ENCODE results near the gene PTGDS.

PTGDS gene

GRCh38 chr9:136974817-136975535, 2.3 kb upstream of the PTGDS start:
- peak in 1 of 14 donors; percentile 62 for DNase-seq

GRCh38 chr9:136975644-136976043, 1.7 kb upstream of the PTGDS start:
- DNase-seq, result peak in 12 of 14 donors; percentile 35 to 81 (median 62)

- DNase-seq, result no peak
Measured at GRCh38 chr9:136977649-136978072, 357 bp downstream of the PTGDS start.

DNA sequence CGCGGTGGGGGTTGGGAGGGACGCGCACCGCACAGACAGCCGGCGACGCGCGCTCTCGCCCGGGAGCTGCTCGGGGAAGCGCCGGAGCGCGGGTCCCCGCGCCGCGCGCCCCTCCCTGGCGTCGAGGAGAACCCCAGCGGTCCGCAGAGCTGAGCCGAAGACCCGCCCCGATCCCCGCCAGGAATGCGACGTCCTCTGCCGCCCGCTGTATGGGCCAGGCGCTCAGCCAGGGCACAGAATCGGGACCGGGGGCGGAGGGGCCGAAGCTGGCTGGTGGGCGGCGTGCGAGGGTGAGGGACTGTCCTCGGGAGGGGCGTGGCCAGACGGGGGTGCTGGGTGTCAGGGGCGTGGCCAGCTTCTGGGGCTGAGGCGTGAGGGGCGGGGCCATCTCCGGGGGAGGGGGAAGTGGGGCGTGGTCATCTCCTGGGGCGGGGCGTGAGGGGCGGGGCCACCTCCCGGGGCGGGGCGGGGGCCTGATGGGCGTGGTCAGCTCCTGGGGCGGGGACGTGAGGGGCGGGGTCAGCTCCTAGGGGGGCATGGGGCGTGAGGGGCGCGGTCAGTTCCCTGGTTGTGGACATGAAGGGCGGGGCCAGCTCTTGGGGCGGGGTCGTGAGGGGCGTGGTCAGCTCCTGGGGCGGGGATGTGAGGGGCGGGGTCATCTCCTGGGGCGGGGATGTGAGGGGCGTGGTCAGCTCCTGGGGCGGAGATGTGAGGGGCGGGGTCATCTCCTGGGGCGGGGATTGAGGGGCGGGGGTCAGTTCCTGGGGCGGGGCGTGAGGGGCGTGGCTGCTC, 965 bp downstream of the PTGDS start:
- DNase-seq, result peak; percentile 36 to 94 (median 86)

DNA sequence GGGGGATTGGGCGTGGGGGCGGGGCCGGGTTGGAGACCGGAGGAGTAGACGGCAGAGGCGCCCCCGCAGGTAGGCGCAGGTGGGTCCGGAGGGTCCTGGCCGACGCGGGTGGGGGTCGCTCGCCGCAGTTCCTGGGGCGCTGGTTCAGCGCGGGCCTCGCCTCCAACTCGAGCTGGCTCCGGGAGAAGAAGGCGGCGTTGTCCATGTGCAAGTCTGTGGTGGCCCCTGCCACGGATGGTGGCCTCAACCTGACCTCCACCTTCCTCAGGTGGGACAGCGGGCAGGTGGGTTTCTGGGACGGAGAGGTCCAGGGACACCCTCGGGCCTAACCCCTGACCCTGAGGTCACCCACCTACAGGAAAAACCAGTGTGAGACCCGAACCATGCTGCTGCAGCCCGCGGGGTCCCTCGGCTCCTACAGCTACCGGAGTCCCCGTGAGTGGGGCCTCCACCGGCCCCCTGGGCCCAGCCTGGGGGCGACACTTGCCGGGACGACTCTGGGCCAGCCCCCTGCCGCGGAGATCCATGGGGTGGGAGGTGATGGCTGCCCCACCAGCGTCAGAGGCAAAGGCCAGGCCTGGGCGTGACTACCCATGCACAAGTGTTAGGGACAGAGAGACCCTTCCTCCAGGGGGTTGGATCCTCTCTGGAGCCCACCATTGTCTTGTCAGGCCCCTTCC, 1.7 kb downstream of the PTGDS start:
- peak in 1 of 14 donors; percentile 34 for DNase-seq

GRCh38 chr9:136979769-136980587, 2.7 kb downstream of the PTGDS start:
- DNase-seq, result peak in 1 of 14 donors; percentile 50

GRCh38 chr9:136980669-136981478, 3.6 kb downstream of the PTGDS start:
- peak in 1 of 14 donors; percentile 56 for DNase-seq

DNA sequence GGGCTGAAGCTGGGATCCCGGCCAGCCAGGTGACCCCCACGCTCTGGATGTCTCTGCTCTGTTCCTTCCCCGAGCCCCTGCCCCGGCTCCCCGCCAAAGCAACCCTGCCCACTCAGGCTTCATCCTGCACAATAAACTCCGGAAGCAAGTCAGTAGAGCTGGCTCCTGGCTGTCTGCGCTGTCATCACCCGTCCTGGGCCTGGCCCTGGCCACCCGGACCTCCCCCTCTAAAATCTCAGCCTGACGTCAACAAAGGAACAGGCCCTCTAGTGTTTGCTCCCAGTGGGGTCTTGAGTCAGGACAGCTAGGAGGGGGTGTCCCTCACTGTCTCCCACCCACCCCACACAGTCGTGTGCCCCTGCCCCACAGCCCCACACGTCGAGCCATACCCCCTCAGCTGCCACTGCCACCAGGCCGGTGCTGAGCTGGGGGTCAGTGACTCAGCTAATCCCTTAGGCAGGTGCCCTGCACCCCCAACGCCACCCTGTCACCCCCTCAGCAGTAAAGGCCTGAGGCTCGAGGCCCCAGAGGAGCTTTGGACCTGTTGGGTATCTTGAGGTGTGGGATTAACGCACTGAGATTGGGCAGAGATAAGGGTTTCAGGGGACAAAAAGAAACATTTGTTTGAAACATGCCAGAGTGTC, 4.4 kb downstream of the PTGDS start:
- peak in 11 of 14 donors; percentile 34 to 83 (median 77) for DNase-seq

DNA sequence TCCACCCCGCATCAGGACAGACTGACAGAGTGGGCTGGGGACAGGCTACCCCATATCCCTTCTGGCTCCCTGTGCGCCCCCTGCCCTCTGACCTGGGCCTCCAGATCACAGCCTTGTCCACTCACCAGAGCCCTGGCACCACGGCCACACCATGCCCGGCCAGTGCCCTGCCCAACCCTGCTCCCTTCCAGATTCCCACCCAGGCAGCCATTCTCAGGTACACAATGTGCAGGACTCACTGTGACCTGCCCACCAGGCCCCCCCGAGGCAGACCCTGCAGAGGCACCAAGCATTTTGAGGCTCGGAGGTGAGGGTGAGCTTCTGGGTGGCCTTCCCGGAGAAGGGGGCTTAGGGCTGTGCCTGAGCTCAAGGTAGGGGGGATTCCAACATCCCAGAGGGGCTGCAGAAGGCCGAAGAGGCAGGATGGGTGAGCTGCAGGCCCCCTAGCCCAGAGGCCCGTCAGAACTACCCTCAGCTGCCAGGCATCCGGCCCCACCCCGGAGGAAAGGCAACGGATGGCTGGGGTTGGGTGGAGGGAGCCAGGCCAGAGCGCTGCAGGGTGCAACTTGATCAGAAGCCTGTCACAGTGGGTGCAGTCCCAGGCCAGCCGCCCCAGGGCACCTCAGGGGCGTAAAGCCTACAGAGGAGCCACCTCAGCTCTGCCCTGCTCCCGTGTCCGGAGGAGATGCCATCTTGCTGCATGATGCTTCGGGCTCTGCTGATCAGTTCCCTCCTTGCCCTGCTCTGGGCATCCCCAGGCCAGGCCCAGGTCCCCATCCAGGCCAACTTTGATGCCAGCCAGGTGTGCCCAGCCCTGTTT, 5.1 kb downstream of the PTGDS start, which contains the start of gene LCNL1:
LCNL1 (plus strand) TSS at position 762 of the 820 bp plus-strand sequence. CDS start 594 bp downstream, outside the sequence.
- peak in 10 of 14 donors; percentile 57 to 83 (median 76) for DNase-seq

- peak in 3 of 14 donors; percentile 60 to 68 (median 65) for DNase-seq
Measured at GRCh38 chr9:136983167-136983566, 5.9 kb downstream of the PTGDS start.

DNA sequence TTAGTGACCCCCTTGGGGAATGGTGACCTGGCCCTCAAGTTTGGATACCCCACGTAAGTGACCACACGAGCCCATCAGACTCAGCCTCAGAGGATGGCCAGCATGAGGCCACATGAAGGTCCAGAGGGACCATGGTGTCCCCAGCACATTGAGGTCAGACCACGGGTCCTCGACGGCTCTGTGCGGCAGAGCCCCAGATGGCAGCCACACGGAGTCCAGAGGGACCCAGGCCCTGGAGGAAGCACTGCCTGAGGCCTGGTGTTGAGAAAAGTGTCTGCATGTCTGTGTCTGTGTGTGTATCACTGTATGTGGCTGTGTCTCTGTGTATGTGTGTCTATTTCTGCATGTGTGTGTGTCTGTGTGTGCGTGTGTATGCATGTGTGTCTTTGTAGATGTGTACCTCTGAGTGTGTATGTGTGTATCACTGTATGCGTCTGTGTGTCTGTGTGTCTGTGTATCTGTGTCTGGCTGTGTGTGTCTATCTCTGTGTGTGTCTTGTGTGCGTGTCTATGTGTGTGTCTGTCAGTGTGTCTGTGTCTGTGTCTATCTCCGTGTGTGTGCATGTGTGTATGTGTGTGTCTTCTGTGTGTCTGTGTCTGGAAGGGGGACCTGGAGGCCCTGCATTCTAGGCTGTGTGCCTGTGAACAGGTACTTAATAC, 6.5 kb downstream of the PTGDS start:
- peak in 1 of 14 donors; percentile 57 for DNase-seq

DNA sequence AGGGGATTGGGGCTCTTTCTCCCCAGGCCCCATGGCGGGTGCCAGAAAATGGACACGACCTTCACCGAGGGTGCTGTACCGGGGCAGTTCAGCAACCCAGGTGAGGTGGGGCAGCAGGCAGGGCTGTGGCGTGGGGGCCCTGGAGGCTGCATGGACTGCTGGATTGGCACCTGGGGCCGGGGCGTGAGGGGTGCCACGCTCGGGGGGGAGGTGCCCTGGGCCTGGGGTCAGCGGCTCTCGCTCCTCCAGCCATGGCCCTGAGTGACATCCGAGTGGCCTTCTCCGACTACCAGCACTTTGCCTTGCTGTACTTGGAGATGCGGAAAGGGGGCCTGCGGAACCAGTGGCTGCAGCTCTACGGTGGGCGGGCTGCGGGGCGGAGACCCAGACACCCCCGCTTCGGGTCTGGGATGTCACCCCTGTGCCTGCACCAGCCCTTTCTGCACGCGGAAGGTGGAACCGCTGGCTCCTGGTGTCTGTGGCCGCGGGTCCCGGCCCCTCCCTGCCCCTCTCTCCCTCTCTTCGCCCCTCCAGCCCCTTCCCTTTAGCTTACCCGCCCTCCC, 7.2 kb downstream of the PTGDS start:
- no peak for DNase-seq

GRCh38 chr9:136985027-136985602, 7.8 kb downstream of the PTGDS start:
- peak in 2 of 14 donors; percentile 26 to 36 for DNase-seq

GRCh38 chr9:136985853-136986252, 8.5 kb downstream of the PTGDS start:
- DNase-seq, result no peak

- DNase-seq, result no peak
Measured at GRCh38 chr9:136988872-136989271, 11.6 kb downstream of the PTGDS start.

GRCh38 chr9:136990242-136990911, 13.1 kb downstream of the PTGDS start:
- DNase-seq, result no peak

DNA sequence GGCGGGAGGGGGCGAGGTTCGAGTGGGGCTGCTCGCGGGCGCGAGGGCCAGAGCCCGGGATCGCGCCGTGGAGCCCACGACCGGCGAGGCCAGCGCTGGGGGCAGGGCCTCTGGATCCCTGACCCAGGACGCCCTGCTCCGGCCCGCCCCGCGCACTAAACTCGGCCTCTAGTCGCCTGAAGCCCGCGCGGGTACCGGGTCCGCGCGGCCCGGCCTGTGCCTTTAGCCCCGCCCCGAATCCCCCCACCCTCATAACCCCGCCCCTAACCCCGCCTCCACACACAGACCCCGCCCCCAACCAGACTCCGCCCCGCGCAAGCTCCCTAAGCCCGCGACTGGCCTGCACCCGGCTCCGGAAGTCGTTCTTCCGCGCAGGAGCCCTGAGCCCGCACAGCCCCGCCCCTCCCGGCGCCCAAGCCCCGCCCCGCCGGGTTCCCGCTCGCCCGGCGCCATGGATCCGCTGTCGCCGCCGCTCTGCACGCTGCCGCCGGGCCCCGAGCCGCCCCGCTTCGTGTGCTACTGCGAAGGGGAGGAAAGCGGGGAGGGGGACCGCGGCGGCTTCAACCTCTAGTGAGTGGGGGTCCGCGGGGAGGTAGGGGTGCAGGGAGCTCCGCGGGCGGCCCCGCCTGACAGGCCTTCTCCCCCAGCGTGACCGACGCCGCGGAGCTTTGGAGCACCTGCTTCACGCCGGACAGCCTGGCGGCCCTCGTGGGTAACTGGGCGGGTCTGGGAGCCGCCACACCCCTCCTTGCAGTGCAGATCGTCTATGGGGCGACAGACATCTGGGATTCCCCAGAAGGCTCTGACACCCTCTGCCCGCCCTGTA, 14.9 kb downstream of the PTGDS start, which contains the start of gene PAXX:
PAXX (plus strand) TSS at position 430 of the 826 bp plus-strand sequence; CDS start at position 452, 22 bp downstream.
- DNase-seq, result peak; percentile 34 to 90 (median 80)

All from C1 segment of cervical spinal cord (tissue), 14 donors.